Coronary artery (tissue), 2 donors: ENCODE data around the gene SP140L.

Experiments
- DNase-seq: peaks from one replicate; pipeline ENCODE4 v3.0.0-alpha.2; 2017; ENCODE audit warnings: low spot score
- H3K27ac ChIP-seq, 2 donors: fragments of 200-600 bp; sonication (generic); one replicate each; pipeline ENCODE4 v1.5.1; 2016 to 2019
- H3K4me3 ChIP-seq: fragments of 200-600 bp; sonication (generic); 2 replicates; pipeline ENCODE4 v1.5.1; 2016; ENCODE audit warnings: mild to moderate bottlenecking, moderate library complexity
- TF ChIP-seq, protein P1 (sequence below): fragments of 200-600 bp; sonication (generic); IDR thresholded peaks from one replicate; pipeline ENCODE4 v1.5.1; 2019; ENCODE audit warnings: antibody characterized with exemption

Gene SP140L

DNA sequence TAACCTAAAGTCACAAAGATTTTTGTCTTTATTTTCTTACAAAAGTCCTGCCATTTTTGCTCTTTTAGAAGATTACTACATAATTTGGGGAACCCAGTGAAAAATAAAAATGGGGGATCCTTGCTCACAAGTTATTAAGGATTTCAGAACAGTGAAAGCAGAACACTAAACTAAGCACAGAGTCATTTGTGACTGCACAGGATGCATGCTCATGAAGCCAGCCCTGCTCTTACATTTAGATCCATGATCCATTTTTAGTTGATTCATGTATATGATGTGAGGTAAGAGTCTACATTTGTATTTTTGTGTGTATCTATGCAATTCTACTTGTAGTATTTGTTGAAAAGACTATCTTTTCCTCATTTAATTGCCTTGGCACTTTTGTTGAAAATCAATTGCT is 21.8 kb downstream of the SP140L start:
- no peak overlapping the region for H3K27ac ChIP-seq
- TF ChIP-seq, protein P1, sequence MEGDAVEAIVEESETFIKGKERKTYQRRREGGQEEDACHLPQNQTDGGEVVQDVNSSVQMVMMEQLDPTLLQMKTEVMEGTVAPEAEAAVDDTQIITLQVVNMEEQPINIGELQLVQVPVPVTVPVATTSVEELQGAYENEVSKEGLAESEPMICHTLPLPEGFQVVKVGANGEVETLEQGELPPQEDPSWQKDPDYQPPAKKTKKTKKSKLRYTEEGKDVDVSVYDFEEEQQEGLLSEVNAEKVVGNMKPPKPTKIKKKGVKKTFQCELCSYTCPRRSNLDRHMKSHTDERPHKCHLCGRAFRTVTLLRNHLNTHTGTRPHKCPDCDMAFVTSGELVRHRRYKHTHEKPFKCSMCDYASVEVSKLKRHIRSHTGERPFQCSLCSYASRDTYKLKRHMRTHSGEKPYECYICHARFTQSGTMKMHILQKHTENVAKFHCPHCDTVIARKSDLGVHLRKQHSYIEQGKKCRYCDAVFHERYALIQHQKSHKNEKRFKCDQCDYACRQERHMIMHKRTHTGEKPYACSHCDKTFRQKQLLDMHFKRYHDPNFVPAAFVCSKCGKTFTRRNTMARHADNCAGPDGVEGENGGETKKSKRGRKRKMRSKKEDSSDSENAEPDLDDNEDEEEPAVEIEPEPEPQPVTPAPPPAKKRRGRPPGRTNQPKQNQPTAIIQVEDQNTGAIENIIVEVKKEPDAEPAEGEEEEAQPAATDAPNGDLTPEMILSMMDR, result no peak

DNA sequence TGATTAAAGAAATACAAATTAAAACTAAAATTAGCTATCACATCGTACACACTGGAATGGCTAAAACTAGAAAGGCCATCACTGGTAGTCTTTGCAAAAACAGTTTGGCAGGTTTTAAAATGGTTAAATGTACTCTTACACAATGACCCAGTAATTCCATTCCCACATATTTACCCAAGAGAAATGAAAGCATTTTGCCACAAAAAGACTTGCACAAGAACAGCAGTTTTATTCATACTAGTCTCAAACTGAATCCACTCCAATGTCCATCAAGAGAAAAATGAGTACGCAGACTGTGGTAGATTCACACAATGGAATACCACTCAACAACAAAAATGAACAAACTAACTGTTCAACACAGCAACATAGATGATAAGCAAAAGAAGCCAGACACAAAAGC is 29.1 kb downstream of the SP140L start:
- H3K27ac ChIP-seq, result no peak overlapping the region
- no peak for DNase-seq
- TF ChIP-seq, protein P1, result no peak
- no peak overlapping the region for H3K4me3 ChIP-seq

More for the DNA sequence above, 21.8 kb downstream of the SP140L start:
- H3K4me3 ChIP-seq, result no peak overlapping the region
- DNase-seq, result no peak

DNA sequence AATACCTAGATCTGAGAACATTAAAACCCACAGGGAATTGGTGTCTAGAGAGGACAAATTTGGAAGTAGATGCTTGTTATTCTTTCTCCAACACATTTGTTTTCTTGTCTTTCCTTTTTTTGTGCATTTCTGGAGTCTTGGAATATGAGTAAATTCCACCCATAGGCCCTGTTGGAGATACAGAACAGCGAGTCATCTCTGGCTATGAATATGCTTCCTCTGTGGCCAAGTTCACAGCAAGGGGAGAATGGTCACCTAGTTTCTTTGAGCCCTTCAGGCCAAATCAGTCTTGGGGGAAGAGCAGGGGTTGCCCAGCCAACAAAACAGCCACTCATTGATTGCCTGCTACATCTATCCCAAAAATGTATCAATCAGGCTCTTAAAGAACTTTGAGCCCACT is 31.3 kb downstream of the SP140L start:
- DNase-seq, result no peak
- TF ChIP-seq, protein P1, result no peak
- Histone ChIP-seq H3K27ac (no peak overlapping the region), H3K4me3 (no peak overlapping the region)

DNA sequence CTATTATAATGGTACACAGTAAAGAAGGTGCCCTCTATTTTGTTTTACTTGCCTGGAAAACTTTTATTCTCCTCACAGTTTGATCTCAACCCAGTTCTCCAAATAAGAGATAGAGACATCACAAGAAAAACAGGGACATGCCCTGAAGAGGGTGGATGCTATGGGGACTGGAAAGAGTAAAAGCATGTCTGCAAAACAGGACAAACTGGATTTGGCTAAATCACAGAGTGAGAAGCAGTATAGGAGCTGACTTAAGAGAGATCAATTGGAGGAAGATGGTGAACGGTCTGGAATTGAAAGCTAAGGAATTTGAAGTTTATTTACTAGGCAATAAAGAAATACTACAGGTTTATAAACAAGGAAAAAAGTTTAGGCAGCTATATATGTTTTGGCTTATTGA is 33.0 kb downstream of the SP140L start:
- Histone ChIP-seq H3K27ac (no peak overlapping the region), H3K4me3 (no peak overlapping the region)
- no peak for DNase-seq
- TF ChIP-seq, protein P1, result no peak

DNA sequence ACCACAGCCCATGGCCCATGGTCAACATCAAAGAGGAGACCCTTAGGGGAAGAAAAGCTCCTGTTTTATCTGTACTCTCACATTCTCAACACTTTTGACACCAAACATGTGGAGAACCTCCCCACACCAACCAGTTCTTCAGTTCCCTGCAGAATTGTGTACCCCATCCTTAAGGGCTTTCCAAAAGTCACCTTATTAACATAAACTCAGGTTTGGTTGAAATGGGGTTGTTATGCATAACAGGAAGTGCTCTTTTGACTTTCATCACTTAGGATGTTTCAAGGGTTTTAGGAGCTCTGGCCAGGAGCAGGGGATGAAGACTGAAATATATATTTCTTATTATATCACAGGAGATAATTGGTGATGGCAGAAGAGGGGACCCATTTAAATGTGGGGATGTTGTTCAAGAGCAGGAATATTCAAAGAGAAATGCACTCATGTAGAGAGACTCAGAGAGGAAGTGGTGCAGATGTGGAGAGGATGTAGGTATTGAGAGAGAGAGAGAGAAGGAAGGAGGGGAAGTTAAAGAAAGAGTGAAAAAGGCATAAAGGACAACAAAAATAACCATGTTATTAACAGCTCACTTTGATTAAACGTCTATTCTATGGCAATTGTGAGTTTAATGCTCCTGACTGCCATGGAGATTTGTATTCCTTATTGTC is 35.2 kb downstream of the SP140L start:
- no peak overlapping the region for H3K27ac ChIP-seq
- TF ChIP-seq, protein P1, result no peak
- no peak for DNase-seq
- no peak overlapping the region for H3K4me3 ChIP-seq

DNA sequence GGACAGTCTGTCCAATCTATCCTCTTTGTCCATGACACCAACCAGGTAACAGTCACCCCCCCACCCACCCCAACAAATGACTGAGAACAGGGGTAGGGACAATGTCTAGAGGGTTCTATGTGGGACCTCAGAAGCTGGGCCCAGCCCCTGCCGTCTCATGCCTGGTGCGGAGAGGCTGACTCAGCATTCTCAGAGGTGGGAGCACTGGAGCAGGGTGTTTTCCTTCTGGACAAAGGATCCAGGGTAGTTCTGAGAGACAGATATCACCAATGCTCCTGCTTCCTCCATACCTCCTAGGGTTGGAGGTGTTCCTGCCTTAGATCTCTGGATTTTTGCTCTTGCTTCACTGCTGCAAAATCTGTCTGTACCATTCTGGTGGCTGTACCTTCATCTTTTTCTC is 55.1 kb downstream of the SP140L start:
- TF ChIP-seq, protein P1, result no peak
- H3K27ac ChIP-seq, result no peak overlapping the region
- no peak overlapping the region for H3K4me3 ChIP-seq
- DNase-seq, result no peak

DNA sequence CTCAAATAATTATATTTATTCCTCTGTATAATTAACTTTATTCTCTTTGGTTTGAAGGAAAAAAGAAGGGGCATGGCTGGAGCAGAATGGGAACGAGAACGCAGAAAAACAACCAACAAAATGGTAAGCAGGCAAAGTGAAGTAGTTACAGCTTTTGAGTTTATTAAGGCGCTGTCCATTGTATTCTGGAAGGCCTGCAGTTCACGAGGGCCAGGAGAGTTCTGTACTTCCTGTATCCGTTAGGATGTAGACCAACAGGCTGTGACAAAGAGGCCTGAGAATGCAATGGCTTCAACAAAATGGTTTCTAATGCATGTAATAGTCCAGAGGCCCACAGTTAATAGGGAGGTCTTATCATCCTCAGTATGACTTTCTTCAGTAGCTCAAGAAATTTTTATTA is 56.5 kb downstream of the SP140L start:
- TF ChIP-seq, protein P1, result no peak
- H3K4me3 ChIP-seq, result no peak overlapping the region
- H3K27ac ChIP-seq, result no peak overlapping the region
- DNase-seq, result no peak
